HG03103 (cell line): ENCODE data around the gene E4F1.

Experiments used
- ATAC-seq: cut with Tn5 transposase; IDR thresholded peaks from one replicate; pipeline ENCODE4 v1.9.1; 2021; ENCODE audit warnings: low read depth; ENCODE audit not compliant: unreplicated experiment

E4F1 gene

GRCh38 chr16:2205967-2206313, 17.5 kb upstream of the E4F1 start:
- ATAC-seq: peak; percentile 5

GRCh38 chr16:2206420-2206779, 17.0 kb upstream of the E4F1 start:
- no peak for ATAC-seq

GRCh38 chr16:2206780-2207433, 16.5 kb upstream of the E4F1 start:
- ATAC-seq: no peak

GRCh38 chr16:2207872-2208271, 15.5 kb upstream of the E4F1 start:
- ATAC-seq: no peak

DNA sequence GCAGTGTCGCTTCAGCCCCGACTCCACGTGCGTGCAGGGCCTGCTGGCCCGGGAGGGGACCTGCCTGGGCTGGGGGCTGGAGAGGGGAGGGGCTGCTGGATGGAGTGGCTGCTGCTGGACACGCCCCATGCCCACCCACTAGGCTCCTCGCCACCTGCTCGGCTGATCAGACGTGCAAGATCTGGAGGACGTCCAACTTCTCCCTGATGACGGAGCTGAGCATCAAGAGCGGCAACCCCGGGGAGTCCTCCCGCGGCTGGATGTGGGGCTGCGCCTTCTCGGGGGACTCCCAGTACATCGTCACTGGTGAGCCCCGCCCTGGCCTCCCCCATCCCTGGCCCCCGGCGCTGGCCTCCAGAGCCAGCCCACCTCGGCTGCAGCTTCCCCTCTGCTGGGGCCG, 15.1 kb upstream of the E4F1 start:
- ATAC-seq: no peak

DNA sequence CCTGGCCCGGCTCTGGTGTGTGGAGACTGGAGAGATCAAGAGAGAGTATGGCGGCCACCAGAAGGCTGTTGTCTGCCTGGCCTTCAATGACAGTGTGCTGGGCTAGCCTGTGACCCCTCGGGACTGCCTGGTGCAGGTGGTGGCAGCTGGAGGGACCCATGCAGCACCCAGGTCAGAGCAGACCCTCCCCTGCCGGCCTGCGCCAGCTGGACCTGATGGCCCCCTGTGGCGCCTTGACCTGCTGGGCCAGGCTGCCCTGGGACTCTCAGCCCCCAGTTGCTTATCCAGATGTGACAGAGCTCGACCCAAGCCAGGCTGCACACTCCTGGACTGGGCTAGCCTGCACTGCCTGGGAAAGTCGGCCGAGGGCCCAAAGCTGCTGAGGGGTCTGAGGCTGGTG, 14.6 kb upstream of the E4F1 start:
- ATAC-seq: no peak

GRCh38 chr16:2209258-2210008, 14.0 kb upstream of the E4F1 start:
- ATAC-seq: no peak

GRCh38 chr16:2210009-2210332, 13.4 kb upstream of the E4F1 start:
- no peak for ATAC-seq

GRCh38 chr16:2210386-2211365, 12.7 kb upstream of the E4F1 start, which contains the start of gene BRICD5:
BRICD5 (minus strand) TSS chr16:2210863; CDS start chr16:2210833, 30 bp downstream.
- ATAC-seq: no peak

- no peak for ATAC-seq
These were observed 11.5 kb upstream of the E4F1 start for GRCh38 chr16:2211923-2212347.

- no peak for ATAC-seq
These were observed 10.7 kb upstream of the E4F1 start for GRCh38 chr16:2212362-2213324.

DNA sequence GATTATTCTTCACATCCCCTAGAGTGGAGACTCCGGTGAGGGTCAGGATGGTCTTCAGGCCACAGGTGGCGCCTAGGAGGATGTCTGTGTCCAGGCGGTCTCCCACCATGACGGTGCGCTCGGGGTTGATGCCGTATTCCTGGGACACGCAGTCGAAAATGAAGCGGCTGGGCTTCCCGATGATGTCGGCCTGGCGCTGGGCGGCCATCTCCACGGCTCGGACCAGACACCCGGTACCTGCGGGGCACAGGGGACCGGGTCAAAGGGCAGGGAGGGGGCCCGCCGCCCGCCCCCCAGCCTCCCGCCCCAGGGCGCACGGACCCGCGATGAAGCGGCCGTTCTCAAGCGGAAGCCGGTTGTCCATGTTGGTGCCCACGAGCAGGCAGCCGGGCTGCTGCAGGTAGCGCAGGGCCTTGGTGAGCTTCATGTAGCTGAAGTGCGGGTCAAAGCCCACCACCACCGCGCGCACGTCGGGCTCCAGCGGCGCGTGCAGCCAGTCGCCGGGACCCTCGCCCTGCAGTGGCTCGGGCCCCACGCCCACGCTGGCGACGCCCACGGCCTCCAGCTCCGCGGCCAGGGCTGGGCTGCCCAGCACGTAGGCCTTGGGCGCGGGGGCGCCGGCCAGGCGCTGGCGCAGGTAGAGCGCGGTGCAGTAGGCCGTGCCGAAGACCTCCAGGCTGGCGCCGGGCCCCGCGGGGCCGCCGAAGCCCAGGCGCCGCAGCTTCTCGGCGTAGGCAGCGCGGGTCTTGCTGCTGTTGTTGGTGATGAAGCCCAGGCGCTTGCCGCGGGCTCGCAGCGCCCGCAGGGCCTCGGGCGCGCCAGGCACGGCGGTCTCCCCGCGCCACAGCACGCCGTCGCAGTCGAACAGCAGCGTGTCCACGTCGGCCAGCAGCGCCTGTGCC, 9.3 kb upstream of the E4F1 start:
- ATAC-seq: peak; percentile 8

DNA sequence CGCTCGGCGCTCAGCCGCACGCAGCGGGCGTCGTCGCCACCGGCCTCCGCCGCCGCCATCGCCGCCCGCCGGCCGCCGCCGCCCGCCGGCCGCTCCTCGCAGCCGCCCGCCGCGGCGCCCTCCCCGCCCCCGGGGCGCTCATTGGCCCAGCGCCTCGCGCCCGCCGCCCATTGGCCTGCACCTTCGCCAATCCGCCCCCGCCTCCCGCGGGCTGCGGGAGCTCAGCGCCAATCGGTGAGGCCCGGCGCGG, 8.7 kb upstream of the E4F1 start, which contains the start of gene PGP:
Gene PGP (minus strand): TSS at position 122 of the 250 bp plus-strand sequence. CDS start 63 bp downstream, at position 59.
- peak; percentile 81 for ATAC-seq

GRCh38 chr16:2216330-2216729, 7.1 kb upstream of the E4F1 start:
- ATAC-seq: no peak

DNA sequence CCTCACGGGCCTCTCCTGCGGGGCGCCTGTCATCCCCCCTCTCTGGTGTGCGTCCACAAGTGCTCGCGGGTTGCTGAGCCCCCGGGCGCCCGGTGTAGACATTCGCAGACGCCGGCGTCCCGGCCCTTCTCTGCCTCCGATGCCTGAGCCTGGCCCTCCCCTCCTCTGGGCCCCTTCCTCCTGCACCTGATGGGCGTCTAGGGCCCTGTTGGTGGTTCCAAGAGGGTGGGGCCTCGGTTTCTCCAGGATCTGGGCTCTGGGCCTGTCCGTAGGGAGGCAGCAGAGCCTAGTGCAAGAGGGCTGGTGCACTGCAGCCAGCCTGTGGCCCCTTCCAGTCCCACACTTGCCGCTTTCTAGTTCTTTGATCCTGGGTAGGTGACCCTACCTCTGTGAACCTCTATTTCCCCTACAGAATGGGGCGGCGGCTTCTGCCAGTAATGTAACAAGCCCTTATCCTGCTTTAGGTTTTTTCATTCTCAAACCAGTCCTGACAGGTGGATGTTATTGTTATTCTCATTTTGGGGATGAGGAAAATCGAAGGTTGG, 623 bp downstream of the E4F1 start:
- ATAC-seq: peak; percentile 16

DNA sequence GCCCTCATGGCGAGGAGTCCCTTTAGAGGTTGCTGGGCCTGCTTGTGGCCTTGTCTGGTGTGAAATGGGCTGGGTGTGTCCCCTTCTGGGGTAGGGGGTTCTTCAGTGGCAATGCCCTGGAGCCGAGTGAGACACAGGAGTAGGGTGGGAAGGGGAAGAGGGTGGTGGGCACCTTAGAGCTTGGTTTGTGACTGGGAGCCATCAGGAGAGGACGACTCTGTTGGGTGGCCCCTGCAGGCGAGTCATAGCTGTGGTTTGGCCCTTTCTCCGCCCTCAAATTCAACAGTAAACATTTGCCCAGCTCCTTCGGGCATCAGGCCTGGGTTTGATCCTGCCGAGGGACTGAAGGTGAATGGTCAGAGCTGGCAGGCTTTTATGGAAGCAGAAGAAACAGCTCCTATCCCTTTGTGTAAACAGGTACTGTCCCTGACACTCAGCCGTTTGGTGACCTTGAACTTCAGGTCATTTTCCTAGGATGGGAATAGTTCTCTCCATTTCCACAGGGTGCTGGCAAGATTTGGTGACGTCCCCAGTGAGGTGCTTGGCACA, 2.9 kb downstream of the E4F1 start:
- ATAC-seq: no peak

DNA sequence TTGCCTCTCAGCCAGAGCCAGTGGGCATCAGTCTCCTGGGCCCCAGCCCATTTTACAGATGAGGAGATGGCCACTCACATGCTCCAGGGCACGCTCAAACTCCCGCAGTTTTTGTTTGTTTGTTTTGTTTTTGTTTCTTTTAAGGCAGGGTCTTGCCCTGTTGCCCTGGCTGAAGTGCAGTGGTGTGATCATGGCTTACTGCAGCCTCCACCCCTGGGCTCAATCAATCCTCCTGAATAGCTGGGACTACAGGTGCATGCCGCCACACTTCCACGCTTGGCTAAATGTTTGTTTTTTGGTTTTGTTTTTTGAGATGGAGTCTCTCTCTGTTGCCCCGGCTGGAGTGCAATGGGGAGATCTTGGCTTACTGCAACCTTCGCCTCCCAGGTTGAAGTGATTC, 3.5 kb downstream of the E4F1 start:
- ATAC-seq: no peak

DNA sequence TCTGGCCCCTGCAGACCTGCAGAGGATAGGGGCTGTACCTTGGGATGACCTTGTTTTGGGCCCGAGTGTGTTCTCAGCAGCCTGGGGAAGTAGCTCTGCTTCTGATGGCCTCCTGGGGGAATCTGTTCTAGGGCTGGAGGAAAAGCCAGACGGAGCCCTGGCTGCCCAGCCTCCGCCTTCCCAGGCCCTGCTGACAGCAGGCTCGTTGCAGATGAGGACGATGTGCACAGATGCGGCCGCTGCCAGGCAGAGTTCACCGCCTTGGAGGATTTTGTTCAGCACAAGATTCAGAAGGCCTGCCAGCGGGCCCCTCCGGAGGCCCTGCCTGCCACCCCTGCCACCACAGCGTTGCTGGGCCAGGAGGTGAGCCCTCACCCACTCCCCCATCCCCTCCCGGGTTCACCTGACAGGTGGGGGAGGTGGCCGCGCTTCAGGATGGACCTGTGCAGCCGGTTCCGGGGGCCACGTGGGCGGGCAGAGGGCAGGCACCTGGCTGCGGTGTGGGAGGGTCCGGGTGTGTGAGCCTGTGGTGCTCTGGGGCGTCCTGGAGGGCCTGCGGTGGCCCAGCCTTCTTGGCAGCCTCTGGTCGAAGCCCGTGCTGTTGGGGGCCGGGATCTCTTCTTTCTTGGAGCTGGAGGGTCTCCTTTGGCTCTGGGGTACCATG, 4.9 kb downstream of the E4F1 start:
- no peak for ATAC-seq
